Thoracic aorta (tissue), 2 donors: ENCODE data around the gene DHRS3. TPM values are rescaled to one million over a fixed set of nuclear protein-coding genes. Genes with fewer than 3 reads are reported as not detected.
A peak's percentile ranks its signal among the peaks of the same experiment; 100 is the strongest.

Experiments
- ATAC-seq: fragments of 150-250 bp; one replicate; pipeline ENCODE4 v1.8.0; 2017; ENCODE audit warnings: low read depth; ENCODE audit not compliant: insufficient number of reproducible peaks, low FRiP score
- DNase-seq: peaks from one replicate; pipeline ENCODE4 v3.0.0-alpha.2; 2020; ENCODE audit warnings: low spot score
- H3K27ac ChIP-seq, 2 donors: fragments of 200-600 bp; sonication (generic); 1 replicate in 1 of 2; 2 replicates in 1 of 2; pipeline ENCODE4 v1.5.1; 2016; ENCODE audit warnings: mild to moderate bottlenecking in 2 of 2, moderate library complexity in 2 of 2
- H3K27me3 ChIP-seq: fragments of 200-600 bp; sonication (generic); replicated peaks from 2 replicates; pipeline ENCODE4 v1.6.0; 2016; ENCODE audit warnings: mild to moderate bottlenecking; ENCODE audit not compliant: insufficient read depth
- H3K36me3 ChIP-seq: fragments of 200-600 bp; sonication (generic); one replicate; pipeline ENCODE4 v1.5.1; 2016
- H3K4me1 ChIP-seq, 2 donors: fragments of 200-600 bp; sonication (generic); 1 replicate in 1 of 2; 2 replicates in 1 of 2; pipeline versions ENCODE4 v1.5.1 to v1.6.0; 2016; ENCODE audit warnings: low read depth in 2 of 2, mild to moderate bottlenecking in 1 of 2; ENCODE audit not compliant: control insufficient read depth in 1 of 2
- H3K4me3 ChIP-seq: fragments of 200-600 bp; sonication (generic); 2 replicates; pipeline ENCODE4 v1.5.1; 2016; ENCODE audit warnings: mild to moderate bottlenecking
- H3K9me3 ChIP-seq: fragments of 200-600 bp; sonication (generic); 2 replicates; pipeline ENCODE4 v1.5.1; 2016
- CTCF ChIP-seq: fragments of 200-600 bp; sonication (generic); IDR thresholded peaks from one replicate; pipeline ENCODE4 v1.5.1; 2019; ENCODE audit warnings: antibody characterized with exemption
- total RNA-seq, 2 donors: library from RNA; depleted of rRNA; stranded (reverse); fragments of >200 nt; gene quantifications; one replicate each; pipeline versions ENCODE4 v1.1.0 to v1.2.3, GENCODE V29; 2016

Gene DHRS3
- total RNA-seq, 2 donors from 2014 or later = 65.9 to 150 TPM

GRCh38 chr1:12599657-12600056 lies 18.4 kb downstream of the DHRS3 start:
- Histone ChIP-seq H3K9me3 (no peaks in the 10 kb centered on the region), H3K27me3 (no peaks in the 10 kb centered on the region), H3K27ac (peak overlapping the region; percentile 95 to 98), H3K4me3 (no peak overlapping the region), H3K36me3 (no peaks in the 10 kb centered on the region), H3K4me1 (peaks cover 64 to 92% of the 10 kb centered on the region in 2 donors)
- TF ChIP-seq CTCF = no peak
- DNase-seq = no peak
- ATAC-seq = no peak

GRCh38 chr1:12598974-12599373 lies 19.0 kb downstream of the DHRS3 start:
- DNase-seq (no peak), ATAC-seq (no peak)
- H3K36me3 ChIP-seq = no peaks in the 10 kb centered on the region
- no peaks in the 10 kb centered on the region for H3K9me3 ChIP-seq
- no peak overlapping the region for H3K4me3 ChIP-seq
- no peak for TF ChIP-seq CTCF
- no peaks in the 10 kb centered on the region for H3K27me3 ChIP-seq
- H3K27ac ChIP-seq = peak overlapping the region; percentile 95 to 98
- peaks cover 68 to 92% of the 10 kb centered on the region in 2 donors for H3K4me1 ChIP-seq

- Histone ChIP-seq H3K9me3 (no peaks in the 10 kb centered on the region), H3K27me3 (no peaks in the 10 kb centered on the region), H3K4me3 (no peak overlapping the region), H3K27ac (peak overlapping the region; percentile 95 to 98), H3K36me3 (no peaks in the 10 kb centered on the region), H3K4me1 (peaks cover 71 to 92% of the 10 kb centered on the region in 2 donors)
- DNase-seq = no peak
- TF ChIP-seq CTCF = no peak
- ATAC-seq = no peak
Observed at GRCh38 chr1:12597792-12598191, 20.2 kb downstream of the DHRS3 start.

GRCh38 chr1:12596007-12596821 lies 21.8 kb downstream of the DHRS3 start:
- Histone ChIP-seq H3K27me3 (no peaks in the 10 kb centered on the region), H3K4me1 (peaks cover 60 to 92% of the 10 kb centered on the region in 2 donors), H3K4me3 (peak overlapping the region; percentile 69), H3K36me3 (peaks cover 6% of the 10 kb centered on the region), H3K9me3 (no peaks in the 10 kb centered on the region), H3K27ac (peak overlapping the region; percentile 95 to 98)
- TF ChIP-seq CTCF = no peak
- DNase-seq = peak; percentile 83
- ATAC-seq = peak; percentile 65

GRCh38 chr1:12595757-12596006 lies 22.3 kb downstream of the DHRS3 start:
- H3K36me3 ChIP-seq = peaks cover 6% of the 10 kb centered on the region
- ATAC-seq (no peak), DNase-seq (no peak)
- peak overlapping the region; percentile 95 to 98 for H3K27ac ChIP-seq
- TF ChIP-seq CTCF = no peak
- H3K9me3 ChIP-seq = no peaks in the 10 kb centered on the region
- H3K27me3 ChIP-seq = no peaks in the 10 kb centered on the region
- H3K4me1 ChIP-seq = peaks cover 57 to 92% of the 10 kb centered on the region in 2 donors
- H3K4me3 ChIP-seq = peak overlapping the region; percentile 69
